BE2C (cell line): ENCODE results near the gene SLC35B1.

ENCODE experiments used
- DNase-seq: peaks from one replicate; pipeline ENCODE4 v3.0.0-alpha.2; 2020
- H3K27me3 ChIP-seq: fragments of 250-450 bp; sonication (Bioruptor Pico); 2 replicates; pipeline ENCODE4 v1.5.1; 2020; ENCODE audit warnings: mild to moderate bottlenecking
- H3K36me3 ChIP-seq: fragments of 250-450 bp; sonication (Bioruptor Pico); 2 replicates; pipeline ENCODE4 v1.5.1; 2020; ENCODE audit warnings: mild to moderate bottlenecking
- H3K4me1 ChIP-seq: fragments of 250-450 bp; sonication (Bioruptor Pico); 2 replicates; pipeline ENCODE4 v1.5.1; 2020
- H3K4me3 ChIP-seq: 2 replicates; pipeline ENCODE4 v1.5.1; 2011; ENCODE audit warnings: low read depth, low read length
- H3K9me3 ChIP-seq: fragments of 250-450 bp; sonication (Bioruptor Pico); 2 replicates; pipeline ENCODE4 v1.5.1; 2020
- TF ChIP-seq, protein P1 (sequence below): IDR thresholded peaks from 2 replicates; pipeline ENCODE4 v1.5.1; 2012; ENCODE audit warnings: mild to moderate bottlenecking, low read depth, low read length

SLC35B1 gene

DNA sequence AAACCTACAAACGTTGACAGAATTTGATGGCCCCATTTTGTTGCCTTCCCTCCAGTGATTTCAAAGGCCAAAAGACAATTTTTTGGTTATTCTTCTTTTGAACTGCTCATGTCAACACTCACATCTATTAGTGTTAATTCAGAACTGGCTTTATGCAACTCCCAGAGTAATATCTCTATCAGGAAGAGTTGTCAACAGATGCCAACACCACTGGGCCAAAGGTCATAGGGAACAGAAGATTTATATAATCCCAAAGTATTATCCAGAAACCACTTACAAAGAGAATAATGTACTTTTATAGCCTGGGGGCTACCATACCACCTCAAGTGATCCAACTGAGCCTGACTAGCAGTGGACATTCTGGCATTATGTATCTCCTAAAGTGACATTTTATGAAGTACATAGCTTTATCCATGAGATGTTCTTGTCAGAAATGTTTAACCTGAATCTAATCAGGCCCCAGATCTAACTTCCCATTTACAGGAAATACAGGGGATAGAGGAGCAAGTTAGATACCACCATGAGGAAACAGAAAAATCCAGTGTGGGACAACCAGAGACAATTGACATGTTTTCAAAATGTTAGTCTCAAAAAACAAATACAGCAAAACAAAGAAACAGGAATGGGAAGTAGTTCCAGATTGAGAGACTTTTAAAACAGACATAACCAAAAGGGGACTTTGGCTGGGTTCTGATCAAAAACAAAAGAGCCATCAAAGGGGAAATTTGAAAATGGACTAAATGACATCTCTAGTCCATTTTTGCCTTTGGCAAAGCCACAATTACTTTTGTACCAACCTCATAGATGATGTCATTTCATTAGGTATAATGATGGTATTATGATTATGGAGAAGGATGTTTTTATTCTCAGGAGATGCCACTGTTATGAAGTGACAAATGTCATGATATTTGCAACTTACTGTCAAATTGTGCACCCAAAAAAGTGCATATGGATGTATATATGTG, 37.7 kb upstream of the SLC35B1 start:
- Histone ChIP-seq H3K9me3 (no peaks in the 10 kb centered on the region), H3K36me3 (no peaks in the 10 kb centered on the region), H3K4me1 (peaks cover 9% of the 10 kb centered on the region; the same call in 1 of the 2 replicates), H3K4me3 (no peak overlapping the region), H3K27me3 (no peaks in the 10 kb centered on the region)
- DNase-seq: no peak
- TF ChIP-seq, protein P1, sequence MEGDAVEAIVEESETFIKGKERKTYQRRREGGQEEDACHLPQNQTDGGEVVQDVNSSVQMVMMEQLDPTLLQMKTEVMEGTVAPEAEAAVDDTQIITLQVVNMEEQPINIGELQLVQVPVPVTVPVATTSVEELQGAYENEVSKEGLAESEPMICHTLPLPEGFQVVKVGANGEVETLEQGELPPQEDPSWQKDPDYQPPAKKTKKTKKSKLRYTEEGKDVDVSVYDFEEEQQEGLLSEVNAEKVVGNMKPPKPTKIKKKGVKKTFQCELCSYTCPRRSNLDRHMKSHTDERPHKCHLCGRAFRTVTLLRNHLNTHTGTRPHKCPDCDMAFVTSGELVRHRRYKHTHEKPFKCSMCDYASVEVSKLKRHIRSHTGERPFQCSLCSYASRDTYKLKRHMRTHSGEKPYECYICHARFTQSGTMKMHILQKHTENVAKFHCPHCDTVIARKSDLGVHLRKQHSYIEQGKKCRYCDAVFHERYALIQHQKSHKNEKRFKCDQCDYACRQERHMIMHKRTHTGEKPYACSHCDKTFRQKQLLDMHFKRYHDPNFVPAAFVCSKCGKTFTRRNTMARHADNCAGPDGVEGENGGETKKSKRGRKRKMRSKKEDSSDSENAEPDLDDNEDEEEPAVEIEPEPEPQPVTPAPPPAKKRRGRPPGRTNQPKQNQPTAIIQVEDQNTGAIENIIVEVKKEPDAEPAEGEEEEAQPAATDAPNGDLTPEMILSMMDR: no peak

DNA sequence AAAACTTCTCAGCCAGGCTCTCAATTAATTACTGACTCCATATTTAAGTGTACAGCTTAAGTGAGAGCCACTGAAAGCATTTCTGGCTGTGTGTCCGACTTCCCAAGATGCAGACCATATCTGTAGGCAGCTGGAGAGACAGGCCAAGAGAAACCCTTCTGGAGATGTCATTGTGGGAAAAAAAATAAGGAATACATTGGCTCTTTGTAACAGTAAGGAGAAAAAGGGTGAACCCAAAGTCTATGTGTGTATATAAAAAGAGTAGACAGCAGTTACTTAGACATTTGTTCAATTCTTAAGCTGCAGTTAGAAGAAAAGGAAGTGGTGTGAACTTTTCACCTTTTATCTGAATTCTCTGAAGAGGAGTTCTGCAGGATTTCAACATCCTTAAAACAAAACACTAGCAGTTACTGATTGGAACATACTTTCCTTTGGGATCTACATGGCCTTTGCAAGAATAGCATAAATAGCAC, 34.4 kb upstream of the SLC35B1 start:
- H3K27me3 ChIP-seq: no peaks in the 10 kb centered on the region
- no peaks in the 10 kb centered on the region for H3K36me3 ChIP-seq
- DNase-seq: no peak
- H3K4me3 ChIP-seq: no peak overlapping the region
- TF ChIP-seq, protein P1: no peak
- H3K9me3 ChIP-seq: no peaks in the 10 kb centered on the region
- peaks cover 18% of the 10 kb centered on the region for H3K4me1 ChIP-seq

DNA sequence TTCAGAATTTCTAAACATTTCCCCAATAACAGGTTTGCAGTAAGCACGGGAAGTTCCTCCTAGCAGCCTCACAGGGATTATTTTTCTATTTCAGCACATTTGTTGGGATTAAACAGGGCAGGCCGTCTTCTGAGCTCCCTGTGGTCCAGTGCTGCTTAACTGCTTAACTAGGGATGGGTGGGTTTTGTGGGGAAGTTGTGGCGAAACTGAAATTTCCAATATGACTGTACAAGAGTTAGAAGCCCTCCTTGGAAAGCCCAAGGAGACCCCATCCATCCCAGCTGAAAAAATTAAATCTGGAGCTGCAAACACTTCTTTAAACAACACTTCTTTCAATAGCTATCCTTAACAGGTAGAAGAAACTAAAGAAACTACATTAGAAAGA, 33.9 kb upstream of the SLC35B1 start:
- no peak overlapping the region for H3K4me3 ChIP-seq

DNA sequence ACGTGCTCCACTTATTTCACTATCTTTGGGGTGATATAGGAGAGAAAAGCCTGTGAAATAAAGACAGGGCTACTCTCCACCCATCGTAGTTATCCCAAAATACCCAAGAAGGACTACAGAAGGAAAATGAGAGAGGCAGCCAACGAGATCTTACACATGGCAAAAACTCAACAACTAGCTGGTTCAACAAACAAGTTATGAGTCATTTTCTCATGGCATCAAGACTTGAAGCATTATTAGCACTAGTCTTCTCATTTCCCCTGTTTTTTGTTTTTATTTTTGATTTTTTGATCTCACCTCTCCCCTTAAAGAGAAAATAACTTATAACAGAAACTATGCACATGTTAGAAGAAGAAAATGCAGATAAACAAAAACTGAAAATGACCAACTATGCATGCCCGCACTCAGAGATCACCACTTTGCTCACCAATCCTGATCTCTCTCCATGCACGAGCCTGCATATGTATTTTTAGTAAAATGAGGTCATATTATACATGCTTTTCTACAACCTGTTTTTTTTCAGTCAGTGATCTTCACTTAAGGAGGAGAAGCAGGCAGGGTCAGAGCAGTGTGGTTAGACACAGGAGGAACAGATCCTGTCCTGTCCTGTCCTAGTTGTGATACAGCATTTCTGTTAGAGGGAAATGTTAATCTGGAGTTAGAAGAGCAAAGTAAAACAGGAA, 33.4 kb upstream of the SLC35B1 start:
- peaks cover 18% of the 10 kb centered on the region for H3K4me1 ChIP-seq

More for the DNA sequence above, 33.9 kb upstream of the SLC35B1 start:
- DNase-seq: no peak
- Histone ChIP-seq H3K27me3 (no peaks in the 10 kb centered on the region), H3K4me1 (peaks cover 18% of the 10 kb centered on the region), H3K9me3 (no peaks in the 10 kb centered on the region), H3K36me3 (no peaks in the 10 kb centered on the region)
- TF ChIP-seq, protein P1: no peak

DNA sequence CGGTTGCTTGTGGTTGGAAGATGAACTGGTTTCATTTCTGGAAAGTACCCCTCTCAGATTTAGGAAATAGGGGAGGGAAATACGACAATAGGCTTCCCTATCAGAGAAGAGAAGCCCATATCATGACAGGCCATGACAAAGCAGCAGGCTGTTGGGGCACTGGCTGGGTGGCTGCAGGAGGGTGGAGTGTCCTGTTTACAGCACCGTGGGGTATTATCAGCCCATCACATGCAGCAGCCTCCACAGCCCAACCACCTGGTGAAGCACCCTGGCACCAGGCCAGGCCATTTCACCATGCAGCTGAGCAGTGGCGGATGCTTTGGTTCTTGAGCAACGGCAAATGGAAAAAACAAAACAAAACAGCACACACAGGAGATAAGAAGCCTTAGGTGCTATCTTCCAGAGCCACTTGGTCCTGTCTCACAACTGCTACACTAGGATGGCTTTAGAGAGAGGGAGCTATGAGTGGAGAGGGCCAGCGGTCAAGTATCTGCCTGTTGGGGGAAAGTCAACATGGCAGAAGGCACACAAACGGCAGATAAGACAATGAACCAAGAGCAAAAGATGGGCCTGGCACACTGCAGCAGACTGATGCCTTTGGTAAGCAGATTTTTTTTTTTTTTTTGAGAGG, 32.0 kb upstream of the SLC35B1 start:
- TF ChIP-seq, protein P1: no peak
- H3K4me3 ChIP-seq: peak overlapping the region; percentile 30
- H3K36me3 ChIP-seq: no peaks in the 10 kb centered on the region
- DNase-seq: peak; percentile 96
- no peaks in the 10 kb centered on the region for H3K9me3 ChIP-seq
- H3K27me3 ChIP-seq: no peaks in the 10 kb centered on the region
- H3K4me1 ChIP-seq: peaks cover 13% of the 10 kb centered on the region

More for the DNA sequence above, 33.4 kb upstream of the SLC35B1 start:
- Histone ChIP-seq H3K9me3 (no peaks in the 10 kb centered on the region), H3K27me3 (no peaks in the 10 kb centered on the region), H3K4me3 (no peak overlapping the region), H3K36me3 (no peaks in the 10 kb centered on the region)
- TF ChIP-seq, protein P1: no peak
- no peak for DNase-seq
